Measurements from ENCODE around the gene DAZAP1.

GRCh38 chr19:1457892-1458291, 50.5 kb downstream of the DAZAP1 start:
- TF ChIP-seq CTCF (conservative IDR thresholded peaks at IDR 0.05) (no peak), EZH2 (IDR thresholded peaks at IDR 0.05; ENCODE audit: low read depth) (no peak)

Data from PC-9 (cell line).